ENCODE measurements around the gene RGS6. TPM values are rescaled to one million over a fixed set of nuclear protein-coding genes. Genes with fewer than 3 reads are reported as not detected.

The RGS6 gene
- total RNA-seq, 4 donors from 2014 or later = 0.46 to 3.7 (median 1.6) TPM

DNA sequence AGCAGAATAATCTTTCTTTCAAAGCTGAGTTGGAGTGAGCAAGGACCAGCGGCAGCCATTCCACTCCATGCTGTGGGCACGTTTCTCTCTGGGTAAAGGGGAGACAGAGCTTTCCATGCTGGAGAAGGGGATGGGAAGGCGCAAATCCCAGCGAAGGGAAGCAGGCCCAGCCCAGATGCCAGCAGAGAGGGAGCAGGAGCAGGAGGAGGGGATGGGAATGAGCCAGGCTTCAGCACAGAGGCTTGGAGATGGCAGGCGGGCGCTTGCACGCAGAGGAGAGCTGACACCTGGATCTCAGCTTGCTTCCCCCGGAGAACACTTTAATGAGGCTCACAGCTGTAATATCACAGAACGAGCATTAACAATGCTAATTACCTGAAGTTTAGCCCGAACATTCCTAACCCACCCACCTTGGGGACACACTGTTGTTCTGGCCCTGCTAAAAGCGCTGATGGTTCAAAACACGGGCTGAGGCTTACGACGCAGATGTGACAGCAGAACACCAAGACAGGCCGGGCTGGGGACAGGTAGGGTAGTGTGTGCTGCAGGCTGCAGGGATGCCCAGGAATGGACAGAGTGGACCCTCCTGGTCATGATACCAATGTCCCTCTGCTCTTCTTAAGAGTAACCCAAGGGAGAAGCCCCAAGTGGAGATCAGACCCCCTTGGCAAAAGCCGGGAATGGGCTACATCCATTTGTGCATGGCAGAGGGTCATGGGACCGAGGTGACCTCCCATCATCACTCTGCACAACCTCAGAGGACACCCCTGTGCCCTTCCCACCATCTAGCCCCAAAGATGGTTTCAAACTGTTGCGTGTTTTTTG lies 673.1 kb downstream of the RGS6 start:
- Histone ChIP-seq H3K9me3 (no peaks in the 10 kb centered on the region), H3K36me3 (no peaks in the 10 kb centered on the region), H3K4me3 (no peak overlapping the region), H3K4me1 (no peaks in the 10 kb centered on the region), H3K27me3 (no peaks in the 10 kb centered on the region), H3K27ac (no peak overlapping the region)
- intact Hi-C loops (cut with DNase I; ENCODE audit: low total_unique reads) (no loop called here), in situ Hi-C loops (cut with MboI; ENCODE audit: low sequenced_read_pairs in 4 of 4) (no loop called here)
- no peak for TF ChIP-seq POLR2A (IDR thresholded peaks at IDR 0.05)
- TF ChIP-seq, protein P1, sequence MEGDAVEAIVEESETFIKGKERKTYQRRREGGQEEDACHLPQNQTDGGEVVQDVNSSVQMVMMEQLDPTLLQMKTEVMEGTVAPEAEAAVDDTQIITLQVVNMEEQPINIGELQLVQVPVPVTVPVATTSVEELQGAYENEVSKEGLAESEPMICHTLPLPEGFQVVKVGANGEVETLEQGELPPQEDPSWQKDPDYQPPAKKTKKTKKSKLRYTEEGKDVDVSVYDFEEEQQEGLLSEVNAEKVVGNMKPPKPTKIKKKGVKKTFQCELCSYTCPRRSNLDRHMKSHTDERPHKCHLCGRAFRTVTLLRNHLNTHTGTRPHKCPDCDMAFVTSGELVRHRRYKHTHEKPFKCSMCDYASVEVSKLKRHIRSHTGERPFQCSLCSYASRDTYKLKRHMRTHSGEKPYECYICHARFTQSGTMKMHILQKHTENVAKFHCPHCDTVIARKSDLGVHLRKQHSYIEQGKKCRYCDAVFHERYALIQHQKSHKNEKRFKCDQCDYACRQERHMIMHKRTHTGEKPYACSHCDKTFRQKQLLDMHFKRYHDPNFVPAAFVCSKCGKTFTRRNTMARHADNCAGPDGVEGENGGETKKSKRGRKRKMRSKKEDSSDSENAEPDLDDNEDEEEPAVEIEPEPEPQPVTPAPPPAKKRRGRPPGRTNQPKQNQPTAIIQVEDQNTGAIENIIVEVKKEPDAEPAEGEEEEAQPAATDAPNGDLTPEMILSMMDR (IDR thresholded peaks at IDR 0.05 in 4 of 5, conservative IDR thresholded peaks at IDR 0.05 in 1 of 5) = no peak
- DNase-seq (no peak), ATAC-seq (no peak)

DNA sequence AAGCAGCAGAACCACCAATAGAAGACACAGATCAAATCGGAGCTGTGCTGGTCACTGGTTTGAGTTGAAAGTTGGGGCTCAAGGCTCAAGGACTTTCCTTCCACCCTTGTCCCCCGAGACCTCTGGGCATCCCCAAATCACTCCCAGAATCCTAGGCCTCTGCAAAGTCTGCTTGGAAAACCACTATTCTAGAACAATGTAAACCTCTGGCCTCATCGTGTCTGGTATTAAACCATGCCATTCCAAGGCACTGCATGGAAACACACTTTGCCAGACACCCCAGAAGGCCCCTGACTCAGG lies 673.6 kb downstream of the RGS6 start:
- TF ChIP-seq POLR2A (IDR thresholded peaks at IDR 0.05) = no peak
- TF ChIP-seq, protein P1 (IDR thresholded peaks at IDR 0.05 in 4 of 5, conservative IDR thresholded peaks at IDR 0.05 in 1 of 5) = no peak
- in situ Hi-C loops (cut with MboI; ENCODE audit: low sequenced_read_pairs in 4 of 4) = no loop called here
- no peak for ATAC-seq
- Histone ChIP-seq H3K4me1 (no peaks in the 10 kb centered on the region), H3K4me3 (no peak overlapping the region), H3K9me3 (no peaks in the 10 kb centered on the region), H3K27ac (no peak overlapping the region), H3K27me3 (no peaks in the 10 kb centered on the region), H3K36me3 (no peaks in the 10 kb centered on the region)
- intact Hi-C loops (cut with DNase I; ENCODE audit: low total_unique reads) = no loop called here
- DNase-seq = no peak

DNA sequence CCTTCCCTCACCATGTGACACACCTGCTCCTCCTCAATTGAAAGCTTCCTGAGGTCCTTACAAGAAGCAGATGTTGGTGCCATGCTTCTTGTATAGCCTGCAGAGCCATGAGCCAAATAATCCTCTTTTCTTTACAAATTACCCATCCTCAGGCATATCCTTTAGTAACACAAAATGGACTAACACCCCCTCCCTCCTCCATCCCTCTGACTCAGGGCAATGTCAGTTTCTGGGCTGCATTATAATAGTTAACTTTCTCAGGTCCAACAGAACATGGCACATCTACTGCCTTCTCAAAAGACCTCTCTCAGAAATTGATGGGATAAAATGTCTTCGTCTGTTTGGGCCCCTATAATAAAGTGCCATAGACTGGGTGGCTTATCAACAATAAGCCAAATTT lies 674.6 kb downstream of the RGS6 start:
- Histone ChIP-seq H3K36me3 (no peaks in the 10 kb centered on the region), H3K27ac (no peak overlapping the region), H3K4me1 (peaks cover 0 to 2% of the 10 kb centered on the region in 2 donors), H3K9me3 (no peaks in the 10 kb centered on the region), H3K27me3 (no peaks in the 10 kb centered on the region), H3K4me3 (no peak overlapping the region)
- intact Hi-C loops (cut with DNase I; ENCODE audit: low total_unique reads) = no loop called here
- in situ Hi-C loops (cut with MboI; ENCODE audit: low sequenced_read_pairs in 4 of 4) = no loop called here
- ATAC-seq = no peak
- TF ChIP-seq, protein P1 (IDR thresholded peaks at IDR 0.05 in 4 of 5, conservative IDR thresholded peaks at IDR 0.05 in 1 of 5) = no peak
- no peak for TF ChIP-seq POLR2A (IDR thresholded peaks at IDR 0.05)
- DNase-seq = no peak

DNA sequence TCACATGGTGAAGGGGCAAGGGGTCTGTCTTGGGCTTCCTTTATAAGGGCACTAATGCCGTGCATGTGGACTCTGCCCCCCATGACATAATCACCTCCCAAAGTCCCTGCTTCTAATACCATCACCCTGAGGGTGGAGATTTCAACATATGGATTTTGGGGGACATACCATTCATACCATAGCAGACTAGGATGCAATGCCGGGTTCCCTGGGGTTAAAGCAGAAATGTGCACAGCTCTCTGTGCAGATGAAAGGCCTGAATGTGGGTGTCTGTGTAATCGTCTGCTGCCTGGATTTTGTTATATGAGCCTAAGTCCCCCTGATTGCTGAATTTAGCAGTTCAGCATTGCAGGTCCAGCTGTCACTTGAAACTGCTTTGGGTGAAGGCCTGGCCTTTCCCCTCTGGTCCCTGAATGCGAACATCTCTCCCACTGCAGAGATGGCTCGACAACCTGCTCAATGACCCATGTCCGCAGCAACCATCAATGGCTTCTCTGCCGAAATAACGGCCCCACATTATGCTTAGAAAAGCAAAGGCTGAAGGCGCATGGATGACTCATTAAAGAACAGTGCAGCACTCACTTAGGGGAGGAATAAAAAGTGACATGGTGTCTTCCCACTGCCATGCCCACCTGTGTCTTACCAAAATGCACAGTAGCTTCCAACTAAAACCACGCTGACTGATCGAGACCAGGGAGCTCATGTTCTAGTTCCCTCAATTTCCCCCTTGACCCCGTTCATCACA lies 675.3 kb downstream of the RGS6 start:
- no peak for TF ChIP-seq POLR2A (IDR thresholded peaks at IDR 0.05)
- TF ChIP-seq, protein P1 (IDR thresholded peaks at IDR 0.05 in 4 of 5, conservative IDR thresholded peaks at IDR 0.05 in 1 of 5) = no peak
- ATAC-seq = no peak

More for the DNA sequence above, 675.3 kb downstream of the RGS6 start:
- no peak for DNase-seq
- in situ Hi-C loops (cut with MboI; ENCODE audit: low sequenced_read_pairs in 4 of 4) = no loop called here
- Histone ChIP-seq H3K27ac (peak overlapping the region in 1 of 4 donors; percentile 12), H3K36me3 (no peaks in the 10 kb centered on the region), H3K27me3 (no peaks in the 10 kb centered on the region), H3K4me3 (no peak overlapping the region), H3K9me3 (no peaks in the 10 kb centered on the region), H3K4me1 (peaks cover 4 to 9% of the 10 kb centered on the region in 2 donors)
- intact Hi-C loops (cut with DNase I; ENCODE audit: low total_unique reads) = no loop called here

All from gastrocnemius medialis (tissue), 4 donors.